HG03432 (cell line): ENCODE measurements around the gene COPG1.

Experiments used
- ATAC-seq: cut with Tn5 transposase; IDR thresholded peaks from one replicate; pipeline ENCODE4 v1.9.1; 2021; ENCODE audit warnings: mild to moderate bottlenecking, moderate library complexity; ENCODE audit not compliant: unreplicated experiment

COPG1 gene

DNA sequence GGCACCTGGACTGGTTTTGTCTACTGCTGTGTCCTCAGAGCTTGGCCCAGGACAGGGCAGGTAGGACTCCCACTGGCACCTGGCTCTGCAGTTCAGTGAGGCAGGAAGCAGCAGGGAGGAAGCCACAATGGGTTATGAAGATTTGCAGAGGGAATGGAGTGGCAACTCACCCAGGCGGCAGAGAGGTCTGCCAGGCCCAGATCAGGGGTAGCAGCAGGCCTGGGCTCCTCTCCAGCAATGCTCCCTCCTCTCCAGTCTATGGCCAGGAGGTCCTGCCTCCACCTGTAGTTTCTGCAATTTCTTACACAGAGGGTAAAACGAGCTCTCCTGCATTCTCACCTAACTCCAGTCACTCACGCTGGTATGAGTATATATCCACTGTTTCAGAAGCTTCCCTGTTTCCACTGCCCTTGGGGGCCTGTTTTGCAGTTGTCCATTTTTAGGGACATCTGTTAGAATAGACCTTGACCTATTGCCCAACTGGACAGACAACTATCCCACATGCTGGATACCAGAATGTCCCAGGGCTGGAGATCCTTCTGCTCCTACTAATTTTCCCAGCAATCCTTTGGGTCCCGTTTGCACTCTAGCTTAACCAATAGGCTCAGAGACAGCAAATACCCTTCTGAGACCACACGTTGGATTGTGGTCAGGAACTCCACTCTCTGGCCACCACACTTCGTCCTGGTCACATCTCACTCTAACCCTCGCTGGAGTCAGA is 64.4 kb downstream of the COPG1 start:
- ATAC-seq: no peak

- peak; percentile 27 for ATAC-seq
Observed at GRCh38 chr3:129314386-129315222, 65.2 kb downstream of the COPG1 start.

DNA sequence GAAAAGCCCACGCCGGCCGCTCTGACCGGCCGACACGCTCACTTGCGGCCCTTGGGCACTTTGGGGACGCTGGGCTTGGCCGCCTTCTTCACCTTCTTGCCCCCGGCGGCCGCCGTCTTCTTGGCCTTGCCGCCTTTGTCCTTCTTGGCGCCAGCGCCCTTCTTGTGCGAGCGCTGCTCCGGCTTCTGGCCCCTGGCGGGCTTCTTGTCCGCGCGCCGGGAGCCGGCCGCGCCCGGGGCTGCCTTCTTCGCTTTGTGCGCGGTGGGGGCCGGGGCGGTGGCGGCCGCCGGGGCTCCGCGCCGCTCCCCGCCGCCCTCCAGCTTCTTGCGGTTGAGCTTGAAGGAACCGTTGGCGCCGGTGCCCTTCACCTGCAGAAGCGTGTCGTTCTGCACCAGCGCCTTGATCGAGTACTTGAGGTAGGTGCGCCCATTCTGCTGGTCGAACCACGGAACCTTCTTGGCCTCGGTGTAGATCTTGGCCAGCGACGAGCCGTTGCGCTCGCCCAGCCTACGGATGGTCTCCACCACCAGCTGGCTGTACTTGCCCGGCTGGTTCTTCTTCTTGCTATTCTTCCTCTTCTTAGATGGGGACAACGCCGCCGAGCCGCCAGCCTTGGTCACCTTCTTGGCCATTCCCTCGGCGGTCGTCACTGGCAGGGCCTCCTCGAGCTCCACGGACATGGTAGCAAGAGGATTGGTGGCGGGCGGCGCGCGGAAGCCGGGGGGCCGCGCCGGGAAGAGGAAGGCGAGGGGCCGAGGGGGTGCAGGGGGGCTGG is 66.0 kb downstream of the COPG1 start:
- peak; percentile 5 for ATAC-seq

DNA sequence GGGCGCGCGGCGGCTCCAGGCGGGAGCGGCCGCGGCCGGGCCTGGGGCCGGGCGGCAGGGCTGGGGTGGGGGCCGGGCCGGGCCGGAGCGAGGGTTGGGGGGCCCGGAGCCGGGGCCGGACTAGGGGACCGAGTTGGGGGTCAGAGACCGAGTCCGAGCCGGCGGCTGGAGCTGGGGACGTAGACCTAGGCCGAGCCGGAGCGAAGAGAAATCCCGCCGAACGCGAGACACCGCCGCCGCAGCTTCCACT is 66.5 kb downstream of the COPG1 start:
- ATAC-seq: no peak

- ATAC-seq: peak; percentile 44
Observed at GRCh38 chr3:129316248-129317013, 67.0 kb downstream of the COPG1 start.

GRCh38 chr3:129317014-129317771 is 67.8 kb downstream of the COPG1 start:
- ATAC-seq: no peak

DNA sequence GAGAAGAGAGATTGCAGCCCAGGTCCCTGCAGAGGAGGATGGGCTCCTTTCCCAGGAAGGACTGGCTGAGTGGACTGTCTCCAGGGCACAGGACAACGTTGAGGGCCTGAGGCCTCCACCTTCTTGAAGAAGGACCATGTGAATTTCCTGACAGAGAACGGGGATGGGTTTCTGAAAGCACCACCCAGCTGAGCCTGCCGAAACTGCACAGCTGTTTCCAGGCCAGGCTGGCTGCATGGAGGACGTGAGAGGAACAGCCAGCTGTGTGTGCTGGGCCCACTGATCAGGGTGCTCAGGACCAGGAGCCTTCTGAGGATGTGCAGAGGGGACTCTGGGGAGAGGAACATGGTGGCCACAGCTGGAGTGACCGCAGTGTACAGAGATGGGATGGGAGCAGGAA is 68.4 kb downstream of the COPG1 start:
- no peak for ATAC-seq

- ATAC-seq: no peak
Observed at GRCh38 chr3:129318921-129319320, 69.5 kb downstream of the COPG1 start.

DNA sequence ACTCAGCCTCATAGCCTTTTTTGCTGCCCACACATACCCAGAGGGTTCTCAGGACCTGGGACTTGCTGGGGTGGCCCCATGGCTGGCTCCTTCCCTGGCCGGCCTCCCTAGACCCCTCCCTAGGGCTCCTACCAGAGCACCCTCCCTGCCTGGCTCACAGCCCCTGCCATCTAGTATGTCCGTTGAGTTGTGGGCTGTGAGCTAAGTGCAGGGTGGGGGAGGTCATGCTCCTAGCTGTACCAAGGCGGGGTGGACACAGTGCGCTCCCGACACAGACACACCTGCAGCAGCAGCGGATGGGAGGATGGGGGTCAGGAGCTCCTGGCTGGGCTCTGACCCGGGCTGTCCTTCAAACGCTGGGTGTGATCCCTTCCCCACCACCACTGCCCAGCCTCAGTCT is 70.9 kb downstream of the COPG1 start:
- no peak for ATAC-seq

GRCh38 chr3:129320825-129321487 is 71.5 kb downstream of the COPG1 start:
- no peak for ATAC-seq

- no peak for ATAC-seq
Observed at GRCh38 chr3:129321887-129322286, 72.5 kb downstream of the COPG1 start.

DNA sequence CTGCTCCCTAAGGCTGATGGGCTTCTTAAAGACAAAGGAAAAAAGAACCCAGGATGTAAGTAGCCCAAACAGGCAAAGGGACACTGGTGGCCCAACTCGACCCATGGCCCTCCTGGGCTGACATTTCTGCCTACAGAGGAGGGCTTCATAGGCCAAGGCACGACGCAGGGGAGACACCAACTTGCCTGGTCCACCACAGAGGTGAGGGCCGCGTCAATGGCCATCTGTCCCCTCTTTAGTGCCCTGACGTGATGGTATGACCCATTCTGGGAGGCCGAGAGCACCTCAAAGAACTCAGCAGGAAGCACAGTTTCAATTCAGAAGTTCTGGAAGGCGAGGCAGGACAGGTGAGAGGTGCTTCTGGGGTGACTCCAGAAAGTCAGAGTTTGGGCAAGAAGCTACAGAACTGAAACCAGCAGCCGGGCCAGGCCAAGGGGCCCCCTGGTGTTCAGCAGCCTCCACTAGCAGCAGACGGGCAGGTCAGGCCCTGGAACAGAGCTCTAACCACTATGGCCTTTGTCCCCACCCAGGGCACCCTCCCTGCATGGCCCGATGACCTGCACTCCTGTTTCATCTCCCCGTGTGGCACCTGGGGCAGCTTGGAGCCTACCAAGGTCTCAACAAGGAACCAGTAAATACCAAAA is 74.4 kb downstream of the COPG1 start:
- ATAC-seq: no peak

- no peak for ATAC-seq
Observed at GRCh38 chr3:129324855-129325254, 75.4 kb downstream of the COPG1 start.

GRCh38 chr3:129325383-129325782 is 76.0 kb downstream of the COPG1 start:
- no peak for ATAC-seq

- no peak for ATAC-seq
Observed at GRCh38 chr3:129326138-129326537, 76.7 kb downstream of the COPG1 start.

DNA sequence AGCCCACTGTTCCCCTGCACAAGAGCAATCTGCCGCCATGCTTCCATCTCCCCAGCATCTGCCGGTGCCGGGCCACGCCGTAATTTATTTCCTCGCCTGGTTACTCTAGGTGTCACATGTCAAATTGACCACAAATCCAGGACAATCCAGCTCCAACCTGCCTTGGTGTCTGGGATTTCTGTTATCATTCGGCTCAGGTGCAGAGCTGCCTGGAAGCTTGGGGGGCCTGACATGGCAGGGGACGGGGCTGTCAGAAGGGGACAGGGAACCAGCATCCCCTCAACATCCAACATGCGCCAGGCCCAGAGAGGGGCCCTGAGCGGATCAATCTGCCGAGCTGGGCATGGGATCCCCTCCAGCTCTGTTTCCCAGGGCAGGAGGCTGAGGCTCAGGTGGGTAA is 77.2 kb downstream of the COPG1 start:
- ATAC-seq: no peak
